Suppressor macrophage treated with lipopolysaccharide for 4 hours (primary cell): ENCODE data around the gene TMEM184A.

ENCODE experiments used
- DNase-seq: peaks from one replicate; pipeline ENCODE4 v3.0.0-alpha.2; 2020

The TMEM184A gene

DNA sequence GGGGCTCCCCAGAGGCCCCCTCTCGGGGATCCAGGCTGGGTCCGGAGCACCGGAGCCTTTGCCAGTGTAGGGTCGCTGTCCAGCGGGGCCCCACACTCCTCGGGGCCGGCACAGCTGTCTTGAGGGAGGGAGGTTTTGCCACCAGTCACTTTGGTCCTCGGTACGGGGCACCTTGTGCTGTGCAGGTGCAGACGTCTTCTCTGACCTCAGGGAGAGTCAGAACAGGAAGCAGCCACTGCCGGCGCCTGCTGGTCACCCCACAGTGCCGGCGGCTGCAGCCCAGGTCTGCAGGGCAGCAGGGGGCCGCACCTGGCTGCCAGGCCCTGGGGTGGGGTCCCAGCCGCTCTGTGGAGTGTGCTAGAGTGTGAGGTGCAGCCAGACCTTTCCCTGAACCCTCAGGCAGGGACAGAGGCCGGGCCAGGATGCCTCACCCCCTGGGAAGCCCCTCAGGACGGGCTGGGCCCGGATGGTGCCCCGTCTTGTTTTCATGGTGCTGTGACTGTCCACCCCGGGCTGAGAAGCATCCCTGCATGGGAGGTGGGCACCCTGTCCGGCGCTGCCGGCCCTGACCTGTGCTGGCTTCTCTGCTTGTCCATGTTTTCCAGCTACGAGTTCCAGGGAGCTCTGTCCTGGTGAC lies 17.3 kb downstream of the TMEM184A start:
- no peak for DNase-seq

DNA sequence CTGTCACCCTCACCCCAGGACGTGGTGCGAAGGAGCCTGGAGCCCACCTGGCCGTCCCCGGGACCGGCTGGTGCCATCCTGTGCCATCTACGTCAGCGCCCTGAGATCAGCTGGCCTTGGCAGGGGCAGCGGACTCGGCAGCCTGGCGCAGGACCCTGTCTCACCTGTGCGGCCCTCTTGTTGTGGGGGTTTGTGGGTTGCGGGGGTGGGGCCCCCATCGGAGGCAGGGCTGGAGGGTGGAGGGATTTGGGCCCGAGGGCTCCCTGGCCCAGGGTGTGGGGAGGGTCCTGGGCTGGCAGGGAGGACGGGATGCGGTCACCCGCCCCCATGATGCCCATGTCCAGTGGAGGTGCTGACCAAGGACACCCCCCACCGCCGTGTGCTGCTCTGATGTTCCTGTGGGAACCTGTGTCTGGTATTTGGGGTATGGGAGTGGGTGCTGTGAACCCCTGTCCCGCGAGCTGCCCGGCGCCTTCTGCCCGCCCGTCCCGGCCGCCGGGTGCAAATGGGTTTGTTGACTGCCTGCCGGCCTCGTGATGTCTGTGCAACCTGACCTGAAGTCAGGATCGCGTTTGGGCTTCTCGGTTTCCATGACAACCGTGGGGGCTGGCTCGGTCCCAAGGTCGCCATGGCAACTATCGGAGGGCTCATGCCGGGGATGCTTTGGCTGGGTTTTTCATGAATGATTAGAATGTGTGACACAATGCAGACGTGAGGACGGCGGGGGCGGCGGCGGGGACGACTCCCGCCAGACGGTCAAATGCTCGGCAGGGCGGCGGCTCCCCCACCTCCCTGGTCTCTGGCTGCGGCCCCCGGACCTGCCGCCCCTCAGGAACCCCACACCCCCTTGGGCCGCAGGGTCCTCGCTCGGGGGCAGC lies 18.2 kb downstream of the TMEM184A start:
- DNase-seq, result no peak

DNA sequence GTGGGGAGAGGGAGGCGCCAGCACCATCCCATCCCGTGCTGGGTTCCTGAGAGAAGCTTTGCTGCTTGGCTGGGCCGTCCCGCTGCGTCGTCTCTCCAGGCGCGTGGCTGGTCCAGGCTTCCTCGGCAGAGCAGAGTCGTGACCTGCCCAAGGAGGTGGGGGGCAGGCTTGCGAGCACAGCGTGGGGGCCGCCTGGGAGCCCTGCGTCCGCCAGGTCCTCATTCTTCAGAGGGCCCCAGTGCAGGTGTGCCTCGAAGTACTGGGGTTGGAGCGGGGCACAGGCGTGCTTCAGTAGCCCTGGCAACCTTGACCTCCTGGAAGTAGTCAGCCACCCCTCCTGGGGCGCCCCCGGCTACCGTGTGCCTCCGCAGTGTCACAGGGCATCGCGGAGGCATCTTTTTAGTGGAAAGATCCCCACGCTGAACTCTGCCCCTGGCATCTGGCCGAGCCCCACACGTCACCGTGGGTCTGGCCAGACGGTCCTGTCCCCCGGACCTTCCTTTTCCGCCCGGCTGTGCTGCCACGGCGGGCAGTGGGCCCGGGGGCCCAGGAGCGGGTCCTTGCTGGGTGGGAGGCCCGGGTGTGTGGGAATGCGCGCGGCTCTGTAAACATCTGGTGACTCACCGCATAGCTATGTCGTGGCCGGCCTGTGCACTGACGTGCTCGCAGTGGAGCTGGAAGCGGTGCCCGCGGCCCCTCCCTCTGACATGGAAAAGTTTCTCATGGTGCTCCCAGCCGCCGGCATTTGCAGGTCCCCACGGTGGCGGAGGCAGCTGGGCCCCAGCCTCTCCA lies 19.1 kb downstream of the TMEM184A start:
- DNase-seq, result no peak

DNA sequence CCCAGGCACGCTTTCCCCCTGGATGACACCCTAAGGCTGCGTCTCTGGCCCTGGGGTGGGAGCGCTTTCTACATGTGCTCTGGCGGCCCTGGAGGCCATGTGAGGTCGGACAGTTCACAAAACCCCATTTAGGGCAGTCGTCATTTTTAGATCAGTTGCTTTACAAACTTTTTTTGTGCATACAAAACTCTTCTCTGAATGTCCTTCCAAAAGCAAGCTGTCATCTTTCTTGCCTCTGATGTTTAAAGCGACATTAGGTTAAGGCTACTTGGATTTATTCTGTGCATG lies 19.6 kb downstream of the TMEM184A start:
- no peak for DNase-seq

DNA sequence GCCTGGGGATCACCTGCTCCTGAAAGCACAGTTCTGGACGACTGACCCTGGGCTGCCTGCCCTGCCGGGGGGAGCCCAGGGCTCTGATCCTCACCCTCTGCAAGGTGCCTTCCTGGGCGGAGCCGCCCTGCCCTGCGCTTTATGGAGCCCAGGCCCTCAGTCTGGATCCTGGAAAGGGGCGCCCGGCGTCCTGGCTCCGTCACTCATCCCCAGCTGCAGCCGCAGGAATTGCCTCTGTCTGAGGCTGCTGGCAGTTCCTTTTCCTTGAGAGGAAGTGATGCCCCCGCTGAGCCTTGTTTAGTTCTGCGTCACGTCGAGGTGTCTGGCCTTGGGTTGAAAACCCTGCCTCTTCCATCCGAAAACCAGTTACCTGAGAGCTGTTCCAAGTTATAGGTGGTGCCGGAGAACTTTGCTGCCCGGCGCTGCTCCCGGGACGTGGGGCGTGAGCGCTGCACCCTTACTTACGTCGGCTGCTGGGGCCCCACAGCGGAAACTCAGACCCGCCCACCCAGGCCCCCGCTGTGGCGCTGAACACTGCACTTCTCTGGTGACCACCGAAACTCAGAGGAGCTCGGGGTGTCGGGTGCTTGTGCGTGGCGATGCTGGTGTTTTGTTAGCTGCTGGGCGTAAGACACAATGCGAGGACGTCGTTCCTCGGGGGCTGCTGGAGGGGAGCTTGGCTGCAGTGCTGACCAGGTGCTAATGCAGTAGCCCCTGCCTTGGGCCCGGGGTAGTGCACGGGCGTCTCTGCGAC lies 20.1 kb downstream of the TMEM184A start:
- peak; percentile 61 for DNase-seq

DNA sequence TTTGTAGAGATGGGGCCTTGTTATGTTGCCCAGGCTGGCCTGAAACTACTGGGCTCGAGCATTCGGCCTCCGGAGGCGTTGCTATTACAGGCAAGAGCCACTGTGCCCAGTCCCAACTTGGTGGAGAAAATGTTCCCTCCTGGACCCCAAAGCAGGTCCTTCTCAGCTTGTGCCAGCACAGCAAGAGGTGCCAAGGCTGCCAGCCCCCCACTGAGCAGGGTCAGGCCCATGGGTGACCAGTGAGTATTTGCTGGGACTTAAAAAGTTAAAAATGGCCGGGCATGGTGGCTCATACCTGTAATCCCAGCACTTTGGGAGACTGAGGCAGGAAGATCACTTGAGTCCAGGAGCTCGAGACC lies 20.9 kb downstream of the TMEM184A start:
- DNase-seq, result no peak

DNA sequence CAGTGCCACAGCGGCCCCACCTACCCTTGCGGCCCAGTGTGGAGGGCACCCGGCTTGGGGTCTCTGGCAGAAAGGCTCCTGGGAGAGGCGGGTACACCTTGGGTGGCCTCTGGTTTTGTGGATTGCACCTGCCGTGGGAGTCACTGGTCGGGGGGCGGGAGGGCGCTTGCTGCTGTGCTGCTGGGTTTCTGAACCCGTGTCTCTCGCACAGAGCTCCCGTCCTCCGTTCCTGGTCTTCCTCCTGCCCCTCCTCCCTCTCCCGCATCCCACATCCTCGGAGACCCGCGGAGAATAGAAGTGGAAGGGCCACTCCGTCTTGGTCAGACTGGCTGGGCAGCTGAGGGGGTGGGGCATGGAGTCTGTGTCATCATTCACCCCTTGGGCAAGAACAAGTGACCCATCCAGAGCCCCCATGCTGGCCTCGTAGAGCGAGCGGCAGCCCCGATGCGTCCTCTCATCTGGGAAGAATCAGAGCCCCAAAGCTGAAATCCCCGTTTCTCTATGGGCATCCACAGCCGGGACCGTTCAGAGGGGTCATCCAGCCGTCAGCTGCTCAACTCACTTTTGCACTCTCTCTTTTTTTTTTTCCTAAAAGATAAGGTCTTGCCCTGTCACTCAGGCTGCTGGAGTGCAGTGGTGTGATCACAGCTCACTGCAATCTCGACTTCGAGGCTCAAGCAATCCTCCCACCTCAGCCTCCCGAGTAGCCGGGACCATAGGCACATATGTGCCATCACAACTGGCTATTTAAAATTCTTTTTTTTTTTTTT lies 21.5 kb downstream of the TMEM184A start:
- no peak for DNase-seq

DNA sequence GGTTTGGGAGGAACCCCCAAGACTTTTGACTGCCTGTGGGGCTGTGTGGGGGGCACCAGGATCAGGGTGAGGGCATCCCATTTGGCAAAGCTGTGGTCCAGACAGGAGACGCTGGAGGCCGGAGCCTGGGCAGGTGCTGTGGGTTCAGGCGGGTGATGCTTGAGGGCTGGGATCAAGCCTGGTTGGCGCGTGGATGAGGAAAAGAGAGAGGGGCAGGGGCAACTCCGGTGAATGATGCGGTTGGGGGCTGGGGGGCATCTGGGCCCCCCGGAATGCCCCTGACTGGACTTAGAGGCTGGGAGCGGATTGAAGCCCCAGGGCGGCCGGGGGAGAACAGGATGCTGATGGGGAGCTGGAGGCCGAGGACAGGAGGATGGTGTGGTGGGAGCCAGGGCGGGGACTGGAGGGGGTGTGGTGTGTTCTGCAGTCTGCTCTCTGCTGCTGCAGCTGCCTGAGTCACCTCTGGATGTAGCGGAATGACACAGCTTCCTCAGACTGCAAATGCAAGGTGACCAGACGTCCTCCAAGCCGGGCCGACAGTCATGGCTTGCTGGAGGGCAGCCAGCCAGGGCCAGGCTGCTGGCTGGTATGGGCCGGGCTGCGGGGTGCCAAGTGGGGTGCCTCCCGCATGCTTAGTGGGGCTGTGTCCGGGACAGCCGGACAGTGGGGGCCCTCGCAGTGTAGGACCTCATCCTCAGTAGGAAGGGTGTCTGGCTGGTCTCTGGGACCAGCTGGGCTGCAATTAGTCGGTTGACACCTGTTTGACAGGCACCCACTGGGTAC lies 22.3 kb downstream of the TMEM184A start:
- peak; percentile 86 for DNase-seq

DNA sequence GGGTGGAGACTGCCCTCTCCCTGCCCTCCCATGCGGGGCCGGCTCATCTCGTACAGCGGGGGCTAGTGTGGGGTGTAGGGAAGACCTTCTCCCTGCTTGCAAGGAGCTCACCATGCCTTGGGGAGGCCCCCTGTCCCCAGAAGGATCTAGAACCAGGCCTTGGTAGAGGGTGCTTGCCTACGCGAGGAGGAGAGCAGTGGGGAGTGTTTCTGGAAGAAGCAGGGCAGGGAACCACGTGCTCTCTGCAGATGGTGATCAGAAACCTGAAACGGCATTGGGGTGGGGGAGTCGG lies 22.8 kb downstream of the TMEM184A start:
- no peak for DNase-seq

DNA sequence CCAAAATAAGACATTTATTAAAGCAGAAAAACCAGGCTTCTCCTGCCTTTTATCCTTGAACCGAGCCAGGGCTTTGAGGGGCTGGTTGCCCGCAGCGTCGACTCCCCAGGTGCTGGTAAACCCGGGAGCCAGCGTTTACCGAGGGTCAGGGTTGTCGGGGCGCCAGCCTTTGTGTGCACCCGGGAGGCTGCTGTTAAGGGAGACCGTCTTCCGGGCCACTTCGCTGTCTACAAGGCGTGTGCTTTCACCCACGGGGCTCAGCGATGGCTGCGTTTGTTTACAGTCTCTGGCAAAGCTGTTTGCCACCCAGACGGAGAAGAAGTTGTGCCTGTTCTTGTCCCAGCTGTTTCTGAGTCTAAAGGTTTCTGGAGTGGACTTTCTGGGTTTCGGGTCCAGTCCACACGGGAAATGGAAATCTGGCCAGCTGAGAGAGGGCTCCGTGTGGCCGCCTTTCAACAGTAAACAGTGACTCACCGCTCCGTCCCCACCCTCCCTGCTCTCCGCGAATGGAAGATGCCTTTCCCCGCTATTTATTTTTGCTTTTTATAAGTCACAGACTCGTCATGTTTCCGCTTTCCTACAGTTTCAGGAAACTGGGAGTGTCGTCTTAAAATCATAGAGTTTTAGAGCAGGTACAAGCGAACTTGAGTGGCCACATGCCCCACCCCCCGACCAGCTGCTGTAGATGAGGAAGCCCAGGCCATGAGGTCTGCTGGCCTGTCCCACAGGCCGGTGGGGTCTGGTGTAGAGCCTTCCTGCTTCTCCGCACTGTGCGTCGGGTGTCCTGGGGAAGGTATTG lies 23.4 kb downstream of the TMEM184A start:
- peak; percentile 91 for DNase-seq

DNA sequence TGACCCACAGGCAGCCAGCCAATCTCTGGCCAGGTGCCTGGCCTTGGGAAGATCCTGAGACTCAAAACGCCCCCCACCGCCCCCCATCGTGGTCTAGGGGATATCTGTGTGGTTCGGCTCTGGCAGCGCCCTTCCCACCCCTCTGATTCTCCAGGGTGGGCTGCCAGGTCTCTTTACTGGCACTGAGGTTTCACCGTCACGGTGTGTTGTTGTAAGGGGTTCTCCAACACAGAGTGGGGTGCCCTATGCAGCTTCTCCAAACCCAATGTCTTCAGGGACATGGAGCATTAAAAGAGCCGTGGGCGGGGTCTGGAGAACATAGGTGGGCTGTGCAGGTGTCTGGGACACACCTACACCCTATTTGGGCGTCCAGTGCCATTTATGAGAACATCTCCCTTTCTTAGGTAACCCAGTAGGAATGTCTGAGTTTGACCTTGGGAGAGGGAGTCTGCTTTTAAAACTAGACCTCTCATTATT lies 24.0 kb downstream of the TMEM184A start:
- no peak for DNase-seq

DNA sequence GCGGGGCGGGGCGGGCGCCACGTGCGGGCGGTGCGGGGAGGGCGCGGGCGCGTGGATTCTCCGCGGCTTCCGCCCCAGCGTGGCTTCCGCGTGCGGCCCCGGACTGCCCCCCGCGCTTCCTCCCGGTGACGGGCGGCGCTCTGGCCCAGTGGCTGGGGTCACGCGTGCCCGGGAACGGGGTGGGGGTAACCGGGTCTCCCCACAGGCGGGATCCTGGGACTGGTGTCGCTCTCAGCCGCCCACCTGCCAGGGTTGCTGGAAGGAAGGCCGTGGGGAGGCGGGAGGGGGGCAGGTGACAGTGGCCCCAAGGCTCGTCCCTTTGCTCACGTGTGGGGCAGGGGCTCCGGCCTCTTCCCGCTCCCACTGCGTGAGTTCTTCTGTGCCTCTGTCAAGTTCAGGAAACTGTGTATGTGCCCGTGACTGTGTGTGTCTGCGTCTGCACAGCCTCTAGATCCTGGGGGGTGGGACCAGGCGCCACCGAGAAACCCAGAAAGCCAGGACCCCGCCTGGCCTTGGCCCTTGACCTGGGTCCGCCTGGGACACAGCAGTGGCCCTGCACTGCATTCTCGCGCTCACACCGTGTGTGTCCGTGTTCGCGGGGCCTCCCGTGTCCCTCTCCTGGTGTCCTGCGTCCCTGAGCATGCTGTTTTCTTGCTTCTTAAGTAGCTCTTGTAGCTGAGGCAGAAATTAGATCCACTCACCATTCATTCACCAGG lies 24.6 kb downstream of the TMEM184A start:
- peak; percentile 35 for DNase-seq

DNA sequence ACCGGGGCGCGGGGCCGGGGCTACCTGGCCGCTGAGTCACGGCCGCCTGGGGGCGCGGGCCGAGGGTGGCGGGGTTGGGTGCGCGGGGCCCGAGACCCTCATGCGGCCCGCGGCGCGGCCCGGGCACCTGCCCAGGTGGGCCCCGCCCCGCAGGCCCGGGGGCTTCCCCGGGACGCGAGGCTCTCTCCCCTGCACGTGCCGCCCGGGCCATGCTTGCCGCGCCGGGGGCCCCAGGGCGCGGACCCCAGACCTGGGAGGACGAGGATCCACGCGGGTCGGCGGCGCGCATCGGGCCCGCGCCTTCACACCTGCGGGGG lies 25.1 kb downstream of the TMEM184A start:
- DNase-seq, result no peak

DNA sequence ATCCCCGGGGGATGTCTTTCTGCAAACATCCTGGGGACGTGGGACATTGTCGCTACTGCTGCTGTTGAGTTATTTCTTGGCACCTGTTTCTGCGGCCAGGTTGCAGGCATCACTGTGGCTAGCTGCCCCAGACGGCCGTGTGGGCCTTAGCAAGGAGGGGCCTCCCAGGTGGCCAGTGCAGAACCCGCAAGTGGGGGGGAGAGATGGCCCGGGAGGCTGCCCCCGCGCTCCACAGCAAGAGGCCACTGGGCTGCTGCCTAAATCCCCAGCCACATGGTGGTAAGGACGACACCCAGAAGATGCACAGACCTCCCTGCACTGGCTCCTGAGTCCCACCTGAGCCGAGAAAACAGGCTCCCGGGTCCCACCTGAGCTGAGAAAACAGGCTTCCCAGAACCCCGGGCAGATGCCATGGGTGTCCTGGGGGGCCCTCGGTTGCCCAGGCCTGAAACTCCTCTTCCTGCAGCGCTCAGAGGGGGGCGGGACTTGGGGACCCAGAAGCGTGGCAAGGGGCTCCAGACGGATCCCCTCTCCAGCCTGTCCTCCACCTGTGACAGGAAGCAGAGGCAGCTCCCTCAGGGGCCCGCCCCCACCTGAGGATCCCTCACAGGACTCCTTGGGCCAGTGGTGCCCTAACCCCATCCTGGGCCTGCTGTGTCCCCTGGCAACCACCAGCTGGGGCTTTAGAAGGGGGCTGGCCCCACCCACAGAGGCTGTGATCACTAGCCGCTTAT lies 26.5 kb downstream of the TMEM184A start:
- no peak for DNase-seq

DNA sequence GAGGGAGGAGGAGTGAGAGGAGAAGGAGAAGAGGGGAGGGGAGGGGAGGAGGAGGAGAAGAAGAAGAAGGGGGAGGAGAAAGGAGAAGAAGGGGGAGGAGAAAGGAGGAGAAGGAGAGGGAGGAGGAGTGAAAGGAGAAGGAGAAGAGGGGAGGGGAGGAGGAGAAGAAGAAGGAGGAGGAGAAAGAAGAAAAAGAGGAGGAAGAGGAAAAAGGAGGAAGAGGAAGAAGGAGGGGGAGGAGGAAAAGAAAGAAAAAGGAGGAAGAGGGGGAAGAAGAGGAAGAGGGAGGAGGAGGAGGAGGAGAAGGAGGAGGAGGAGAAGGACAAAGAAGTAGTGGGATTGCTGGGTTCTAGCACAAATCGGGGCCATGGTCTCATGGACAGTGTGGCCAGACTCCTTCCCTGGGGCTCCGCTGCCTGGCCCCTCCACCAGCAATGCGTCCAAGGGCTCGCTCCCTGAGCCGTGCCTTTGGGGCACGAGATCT lies 29.7 kb downstream of the TMEM184A start:
- no peak for DNase-seq

DNA sequence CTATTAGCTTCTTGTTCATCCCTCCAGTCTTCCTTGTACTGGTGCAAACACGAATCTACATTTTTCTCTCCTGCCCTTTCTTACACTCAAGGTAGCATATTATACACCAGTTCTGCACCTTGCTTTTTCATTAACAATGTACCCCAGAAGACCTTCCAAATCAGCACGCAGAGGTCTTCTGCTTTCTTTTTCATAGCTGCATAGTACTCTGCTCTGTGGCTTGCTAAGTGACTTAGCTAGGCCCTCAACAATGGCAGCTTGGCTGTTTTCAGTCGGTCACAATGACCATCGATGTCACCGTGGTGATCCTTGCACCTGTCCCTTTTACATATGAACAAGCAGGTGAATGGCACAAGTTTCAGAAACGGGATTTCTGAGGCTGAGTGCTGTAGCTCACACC lies 30.6 kb downstream of the TMEM184A start:
- no peak for DNase-seq

DNA sequence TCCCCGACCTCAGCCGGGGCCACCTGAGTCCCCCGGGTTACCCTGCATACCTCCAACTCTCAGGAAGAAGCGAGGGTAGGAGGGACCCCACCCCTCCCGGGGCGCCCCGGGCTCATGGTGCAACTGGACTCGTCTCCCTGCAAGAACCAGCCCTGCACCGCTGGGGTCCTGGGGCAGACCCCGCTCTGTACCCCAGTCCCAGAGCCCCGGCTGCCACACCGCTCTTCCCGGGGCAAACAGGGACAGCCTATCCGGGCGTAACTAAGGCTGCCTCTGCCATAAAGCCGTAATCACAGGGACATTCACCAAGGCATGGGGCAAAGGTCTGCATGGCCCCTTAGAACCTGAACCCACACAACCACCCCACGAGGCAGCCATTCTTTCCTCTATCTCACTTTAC lies 32.2 kb downstream of the TMEM184A start:
- no peak for DNase-seq

DNA sequence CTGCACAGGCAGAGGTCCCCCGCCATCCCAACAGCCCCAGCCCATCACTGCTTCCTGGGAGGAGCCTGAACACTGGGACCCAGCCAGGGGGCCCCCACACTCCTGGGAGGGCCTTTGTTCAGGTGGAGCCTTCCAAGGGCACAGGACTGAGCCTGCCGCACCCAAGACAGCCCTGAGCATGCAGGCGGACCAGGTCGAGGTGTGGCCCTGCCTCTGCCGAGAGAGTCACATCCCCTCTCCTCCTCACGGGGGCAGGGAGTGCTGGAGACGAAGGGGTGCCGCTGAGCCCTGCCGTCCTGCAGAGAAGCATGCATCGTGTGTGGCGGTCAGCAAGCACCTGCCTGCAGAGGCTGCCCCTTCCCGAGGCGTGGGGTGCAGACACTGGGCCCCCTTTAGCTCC lies 32.8 kb downstream of the TMEM184A start:
- DNase-seq, result no peak

DNA sequence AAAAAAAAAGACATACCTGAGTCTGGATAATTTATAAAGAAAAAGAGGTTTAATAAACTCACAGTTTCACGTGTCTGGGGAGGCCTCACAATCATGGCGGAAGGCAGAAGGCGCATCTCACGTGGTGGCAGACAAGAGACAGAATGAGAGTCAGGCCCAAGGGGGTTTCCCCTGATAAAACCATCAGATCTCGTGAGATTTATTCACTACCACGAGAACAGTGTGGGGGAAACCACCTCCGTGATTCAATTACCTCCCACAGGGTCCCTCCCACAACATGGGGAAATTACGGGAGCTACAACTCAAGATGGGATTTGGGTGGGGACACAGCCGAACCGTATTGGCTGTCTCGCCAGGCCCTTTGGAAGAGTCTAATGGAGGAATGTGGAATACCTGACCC lies 34.5 kb downstream of the TMEM184A start:
- no peak for DNase-seq
